ENCODE results near the gene CDH4.

Gene CDH4

GRCh38 chr20:61806995-61807394, 554.9 kb downstream of the CDH4 start:
- no CpG with 5 or more reads among the region's 7 CpGs for WGBS (ENCODE audit: extremely low coverage, insufficient coverage, insufficient read length)
- H2AK5ac ChIP-seq (ENCODE audit: low read length) = no peak overlapping the region

GRCh38 chr20:61807471-61808160, 555.6 kb downstream of the CDH4 start:
- H3K4me1 ChIP-seq (ENCODE audit: control insufficient read depth in 1 of 2, insufficient read depth in 2 of 2, low read length in 2 of 2) = no peaks in the 10 kb centered on the region
- no peak overlapping the region for H3K27ac ChIP-seq (ENCODE audit: low read depth, low read length)
- no peak for DNase-seq
- H4K12ac ChIP-seq (ENCODE audit: low read depth, low read length) = no peak overlapping the region
- no peak overlapping the region for H2AFZ ChIP-seq (ENCODE audit: insufficient read depth, low read length, poor library complexity)
- no peak overlapping the region for H2BK120ac ChIP-seq (ENCODE audit: insufficient read depth, low read length, poor library complexity)
- no peaks in the 10 kb centered on the region for H3K27me3 ChIP-seq (ENCODE audit: insufficient read depth, low read length)
- H4K8ac ChIP-seq (ENCODE audit: low read depth, low read length) = no peak overlapping the region
- H3K23ac ChIP-seq (ENCODE audit: low read length) = no peak overlapping the region
- WGBS (ENCODE audit: extremely low coverage, insufficient coverage, insufficient read length) = no CpG with 5 or more reads among the region's 22 CpGs
- no peak overlapping the region for H3K4me3 ChIP-seq (ENCODE audit: low read depth, low read length)
- no peak overlapping the region for H3K4me2 ChIP-seq (ENCODE audit: low read length)
- no peak overlapping the region for H3K9ac ChIP-seq (ENCODE audit: low read length)
- H3K4ac ChIP-seq (ENCODE audit: low read depth, low read length) = no peak overlapping the region
- H3K79me2 ChIP-seq (ENCODE audit: control insufficient read depth, insufficient read depth, low read length, poor library complexity) = no peaks in the 10 kb centered on the region
- H2BK12ac ChIP-seq (ENCODE audit: low read length) = no peak overlapping the region
- H3K36me3 ChIP-seq (ENCODE audit: control insufficient read depth in 1 of 2, insufficient read depth in 2 of 2, low read length in 2 of 2) = no peaks in the 10 kb centered on the region
- H2BK5ac ChIP-seq (ENCODE audit: low read depth, low read length, poor library complexity) = no peak overlapping the region
- H4K91ac ChIP-seq (ENCODE audit: low read depth, low read length) = no peak overlapping the region
- no peaks in the 10 kb centered on the region for H3K79me1 ChIP-seq (ENCODE audit: low read length)
- H3K18ac ChIP-seq (ENCODE audit: low read length) = no peak overlapping the region
- H3K9me3 ChIP-seq (ENCODE audit: insufficient read depth, low read depth, low read length) = peaks cover 3% of the 10 kb centered on the region
- H2AK5ac ChIP-seq (ENCODE audit: low read length) = no peak overlapping the region
- H3K14ac ChIP-seq (ENCODE audit: low read length) = no peak overlapping the region

More at GRCh38 chr20:61806995-61807394, 554.9 kb downstream of the CDH4 start:
- Histone ChIP-seq H3K4me1 (ENCODE audit: control insufficient read depth in 1 of 2, insufficient read depth in 2 of 2, low read length in 2 of 2) (no peaks in the 10 kb centered on the region), H3K4me3 (ENCODE audit: low read depth, low read length) (no peak overlapping the region), H2BK12ac (ENCODE audit: low read length) (no peak overlapping the region), H3K23ac (ENCODE audit: low read length) (no peak overlapping the region), H4K12ac (ENCODE audit: low read depth, low read length) (no peak overlapping the region), H3K27ac (ENCODE audit: low read depth, low read length) (no peak overlapping the region), H3K79me1 (ENCODE audit: low read length) (no peaks in the 10 kb centered on the region), H3K27me3 (ENCODE audit: insufficient read depth, low read length) (no peaks in the 10 kb centered on the region), H2AFZ (ENCODE audit: insufficient read depth, low read length, poor library complexity) (no peak overlapping the region), H2BK5ac (ENCODE audit: low read depth, low read length, poor library complexity) (no peak overlapping the region), H3K18ac (ENCODE audit: low read length) (no peak overlapping the region), H3K9ac (ENCODE audit: low read length) (no peak overlapping the region), H3K36me3 (ENCODE audit: control insufficient read depth in 1 of 2, insufficient read depth in 2 of 2, low read length in 2 of 2) (no peaks in the 10 kb centered on the region), H3K9me3 (ENCODE audit: insufficient read depth, low read depth, low read length) (peaks cover 3% of the 10 kb centered on the region), H3K4ac (ENCODE audit: low read depth, low read length) (no peak overlapping the region), H2BK120ac (ENCODE audit: insufficient read depth, low read length, poor library complexity) (no peak overlapping the region), H4K91ac (ENCODE audit: low read depth, low read length) (no peak overlapping the region), H3K4me2 (ENCODE audit: low read length) (no peak overlapping the region), H3K14ac (ENCODE audit: low read length) (no peak overlapping the region), H3K79me2 (ENCODE audit: control insufficient read depth, insufficient read depth, low read length, poor library complexity) (no peaks in the 10 kb centered on the region), H4K8ac (ENCODE audit: low read depth, low read length) (no peak overlapping the region)
- DNase-seq = no peak

GRCh38 chr20:61808447-61808846, 556.4 kb downstream of the CDH4 start:
- WGBS (ENCODE audit: extremely low coverage, insufficient coverage, insufficient read length) = no CpG with 5 or more reads among the region's 13 CpGs
- Histone ChIP-seq H3K9ac (ENCODE audit: low read length) (no peak overlapping the region), H2BK120ac (ENCODE audit: insufficient read depth, low read length, poor library complexity) (no peak overlapping the region), H3K36me3 (ENCODE audit: control insufficient read depth in 1 of 2, insufficient read depth in 2 of 2, low read length in 2 of 2) (no peaks in the 10 kb centered on the region), H3K18ac (ENCODE audit: low read length) (no peak overlapping the region), H3K27me3 (ENCODE audit: insufficient read depth, low read length) (no peaks in the 10 kb centered on the region), H2AK5ac (ENCODE audit: low read length) (no peak overlapping the region), H4K12ac (ENCODE audit: low read depth, low read length) (no peak overlapping the region), H2BK5ac (ENCODE audit: low read depth, low read length, poor library complexity) (no peak overlapping the region), H3K4me1 (ENCODE audit: control insufficient read depth in 1 of 2, insufficient read depth in 2 of 2, low read length in 2 of 2) (no peaks in the 10 kb centered on the region), H4K91ac (ENCODE audit: low read depth, low read length) (no peak overlapping the region), H3K23ac (ENCODE audit: low read length) (no peak overlapping the region), H3K27ac (ENCODE audit: low read depth, low read length) (no peak overlapping the region), H3K9me3 (ENCODE audit: insufficient read depth, low read depth, low read length) (peaks cover 3% of the 10 kb centered on the region), H3K4me3 (ENCODE audit: low read depth, low read length) (no peak overlapping the region), H2BK12ac (ENCODE audit: low read length) (no peak overlapping the region), H3K79me1 (ENCODE audit: low read length) (no peaks in the 10 kb centered on the region), H2AFZ (ENCODE audit: insufficient read depth, low read length, poor library complexity) (no peak overlapping the region), H3K4me2 (ENCODE audit: low read length) (no peak overlapping the region), H4K8ac (ENCODE audit: low read depth, low read length) (no peak overlapping the region), H3K14ac (ENCODE audit: low read length) (no peak overlapping the region), H3K79me2 (ENCODE audit: control insufficient read depth, insufficient read depth, low read length, poor library complexity) (no peaks in the 10 kb centered on the region), H3K4ac (ENCODE audit: low read depth, low read length) (no peak overlapping the region)
- no peak for DNase-seq

- Histone ChIP-seq H2BK120ac (ENCODE audit: insufficient read depth, low read length, poor library complexity) (no peak overlapping the region), H4K91ac (ENCODE audit: low read depth, low read length) (no peak overlapping the region), H2AK5ac (ENCODE audit: low read length) (no peak overlapping the region), H3K27me3 (ENCODE audit: insufficient read depth, low read length) (no peaks in the 10 kb centered on the region), H2BK12ac (ENCODE audit: low read length) (no peak overlapping the region), H4K8ac (ENCODE audit: low read depth, low read length) (no peak overlapping the region), H3K23ac (ENCODE audit: low read length) (no peak overlapping the region), H3K9ac (ENCODE audit: low read length) (no peak overlapping the region), H3K18ac (ENCODE audit: low read length) (no peak overlapping the region), H3K4me2 (ENCODE audit: low read length) (no peak overlapping the region), H3K79me2 (ENCODE audit: control insufficient read depth, insufficient read depth, low read length, poor library complexity) (no peaks in the 10 kb centered on the region), H3K9me3 (ENCODE audit: insufficient read depth, low read depth, low read length) (peaks cover 3% of the 10 kb centered on the region), H3K4me1 (ENCODE audit: control insufficient read depth in 1 of 2, insufficient read depth in 2 of 2, low read length in 2 of 2) (no peaks in the 10 kb centered on the region), H3K4me3 (ENCODE audit: low read depth, low read length) (no peak overlapping the region), H3K36me3 (ENCODE audit: control insufficient read depth in 1 of 2, insufficient read depth in 2 of 2, low read length in 2 of 2) (no peaks in the 10 kb centered on the region), H2BK5ac (ENCODE audit: low read depth, low read length, poor library complexity) (no peak overlapping the region), H3K14ac (ENCODE audit: low read length) (no peak overlapping the region), H3K4ac (ENCODE audit: low read depth, low read length) (no peak overlapping the region), H3K79me1 (ENCODE audit: low read length) (no peaks in the 10 kb centered on the region), H3K27ac (ENCODE audit: low read depth, low read length) (no peak overlapping the region), H2AFZ (ENCODE audit: insufficient read depth, low read length, poor library complexity) (no peak overlapping the region), H4K12ac (ENCODE audit: low read depth, low read length) (no peak overlapping the region)
- DNase-seq = no peak
- no CpG with 5 or more reads among the region's 25 CpGs for WGBS (ENCODE audit: extremely low coverage, insufficient coverage, insufficient read length)
Observed at GRCh38 chr20:61809006-61809770, 557.1 kb downstream of the CDH4 start.
